Jurkat, Clone E6-1 (cell line): ENCODE results near the gene SEC16B.
A peak's percentile ranks its signal among the peaks of the same experiment; 100 is the strongest.

Source experiments
- DNase-seq: peaks from one replicate; pipeline ENCODE4 v3.0.0-alpha.2; 2011; ENCODE audit warnings: low read depth, low spot score
- H3K4me3 ChIP-seq: 2 replicates; pipeline ENCODE4 v1.5.1; 2011; ENCODE audit warnings: mild to moderate bottlenecking, low read length, control low read depth, moderate library complexity

The SEC16B gene

GRCh38 chr1:177948336-177948972 is 21.4 kb downstream of the SEC16B start:
- H3K4me3 ChIP-seq: no peak overlapping the region
- DNase-seq: peak; percentile 56

GRCh38 chr1:177947623-177948022 is 22.2 kb downstream of the SEC16B start:
- DNase-seq: no peak
- no peak overlapping the region for H3K4me3 ChIP-seq

DNA sequence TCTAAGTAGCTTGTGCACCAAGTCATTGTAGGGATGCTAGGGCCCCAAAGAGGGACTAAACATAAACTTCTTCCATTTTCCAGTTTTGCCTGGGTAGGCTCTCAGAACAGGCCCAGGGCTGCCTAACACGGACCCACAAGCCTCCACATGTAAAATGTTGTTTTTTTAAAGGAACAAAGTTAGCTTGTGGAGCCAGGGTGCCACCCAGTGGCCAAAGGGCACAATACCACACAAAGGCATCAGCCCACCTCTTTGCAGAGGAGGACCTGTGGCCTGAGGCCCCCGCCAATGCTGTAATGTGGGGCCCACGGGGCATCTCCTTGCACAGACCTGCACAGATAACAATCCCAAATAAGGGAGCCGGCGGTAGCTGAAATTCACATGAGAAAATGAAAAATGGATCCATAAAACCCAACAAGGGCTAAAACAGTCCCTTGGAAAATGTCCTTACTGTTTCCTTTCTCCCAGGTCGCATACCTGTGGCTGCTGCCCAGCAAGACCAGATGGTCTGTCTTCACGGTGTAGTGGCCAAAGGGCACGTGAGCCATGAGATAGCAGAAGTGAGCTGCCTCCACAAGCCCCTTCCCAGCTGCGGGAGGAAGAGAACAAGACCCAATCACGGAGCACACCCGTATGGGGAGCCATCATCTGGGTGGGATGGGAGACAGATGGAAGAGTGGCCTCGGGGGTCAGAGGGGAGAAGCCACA is 23.8 kb downstream of the SEC16B start:
- no peak overlapping the region for H3K4me3 ChIP-seq
- peak; percentile 46 for DNase-seq

DNA sequence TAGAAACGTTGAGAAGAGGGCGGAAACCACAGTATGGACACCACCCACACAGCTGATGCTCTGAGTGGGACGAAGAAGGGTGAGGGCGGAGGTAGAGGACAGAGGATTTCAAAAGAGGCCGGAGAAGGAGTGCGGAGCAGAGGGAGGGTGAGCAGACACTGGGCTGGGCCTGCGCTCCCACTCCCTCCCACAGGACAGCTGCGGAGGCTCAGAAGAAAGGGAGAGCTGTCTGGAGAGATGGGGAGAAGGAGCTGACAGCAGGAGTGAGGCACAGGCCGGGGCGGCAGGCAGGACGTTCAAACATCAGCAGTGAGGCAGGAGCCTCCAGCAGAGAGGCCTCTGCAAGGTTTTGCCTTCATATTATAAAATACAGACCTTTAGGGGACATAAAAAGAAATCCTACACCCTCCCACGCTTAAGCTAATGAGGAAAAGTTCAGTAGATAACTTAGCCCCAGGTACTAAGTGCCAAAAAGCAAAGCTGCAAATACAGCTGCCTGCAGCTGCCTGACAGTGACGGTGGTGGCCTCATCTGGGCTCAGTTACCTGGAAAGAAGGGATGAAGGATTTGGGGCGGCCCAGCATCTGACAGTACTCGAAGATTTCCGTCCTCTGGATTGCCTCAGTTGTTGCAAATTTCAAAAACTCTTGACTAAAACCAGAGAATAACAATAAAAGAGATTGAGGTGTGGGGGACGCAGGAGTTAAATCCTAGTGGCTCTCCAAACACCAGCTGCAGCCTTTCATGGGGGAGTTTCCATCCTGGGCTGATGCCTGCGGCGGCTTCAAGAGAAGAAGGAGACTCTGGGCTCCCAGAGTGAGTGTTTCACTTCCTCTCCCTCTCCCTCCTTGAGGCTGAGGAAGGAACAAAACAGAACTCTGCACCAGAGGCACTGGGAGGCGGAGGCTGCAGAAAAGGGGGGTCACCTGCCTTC is 25.6 kb downstream of the SEC16B start:
- no peak overlapping the region for H3K4me3 ChIP-seq
- DNase-seq: no peak

- no peak overlapping the region for H3K4me3 ChIP-seq
Observed at GRCh38 chr1:177941976-177942375, 27.9 kb downstream of the SEC16B start.

DNA sequence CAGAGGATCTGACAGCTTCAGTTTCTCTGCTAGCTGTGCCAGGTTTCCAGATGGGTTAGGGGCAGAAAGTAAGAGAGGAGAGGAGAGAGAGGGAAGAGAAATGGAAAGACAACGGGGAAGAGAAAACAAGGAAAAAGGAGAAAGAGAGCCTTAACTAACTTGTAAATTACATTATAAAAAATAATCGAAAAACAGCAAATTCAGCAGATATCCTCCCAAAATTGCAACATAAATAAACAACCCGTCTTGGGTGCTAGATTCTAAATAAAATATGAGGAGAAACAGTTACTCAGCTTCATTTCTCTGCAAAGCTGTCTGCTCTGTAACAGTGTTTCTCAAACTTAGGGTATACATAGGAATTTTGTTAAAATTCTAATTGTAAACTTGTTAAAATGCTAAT is 29.2 kb downstream of the SEC16B start:
- no peak overlapping the region for H3K4me3 ChIP-seq
- DNase-seq: no peak

More at GRCh38 chr1:177941976-177942375, 27.9 kb downstream of the SEC16B start:
- no peak for DNase-seq

DNA sequence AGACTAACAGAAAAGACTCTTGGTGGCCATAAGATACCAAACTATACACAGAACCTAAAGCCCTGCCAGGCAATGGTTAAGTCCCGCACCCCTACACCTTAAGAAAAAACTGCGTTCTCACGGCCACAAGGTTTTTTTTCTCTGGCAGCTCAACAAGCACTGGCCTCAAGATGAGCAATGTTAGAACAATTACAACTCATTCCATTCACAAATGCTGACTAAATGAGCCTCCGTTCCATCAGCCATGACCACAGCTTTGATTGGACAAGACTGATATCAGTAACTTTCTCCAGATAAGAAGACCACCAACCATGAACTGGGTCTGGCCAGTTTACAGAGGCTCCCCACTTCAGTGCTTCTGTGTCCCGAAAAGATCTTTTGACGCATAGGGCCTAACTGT is 31.9 kb downstream of the SEC16B start:
- DNase-seq: no peak
- no peak overlapping the region for H3K4me3 ChIP-seq

DNA sequence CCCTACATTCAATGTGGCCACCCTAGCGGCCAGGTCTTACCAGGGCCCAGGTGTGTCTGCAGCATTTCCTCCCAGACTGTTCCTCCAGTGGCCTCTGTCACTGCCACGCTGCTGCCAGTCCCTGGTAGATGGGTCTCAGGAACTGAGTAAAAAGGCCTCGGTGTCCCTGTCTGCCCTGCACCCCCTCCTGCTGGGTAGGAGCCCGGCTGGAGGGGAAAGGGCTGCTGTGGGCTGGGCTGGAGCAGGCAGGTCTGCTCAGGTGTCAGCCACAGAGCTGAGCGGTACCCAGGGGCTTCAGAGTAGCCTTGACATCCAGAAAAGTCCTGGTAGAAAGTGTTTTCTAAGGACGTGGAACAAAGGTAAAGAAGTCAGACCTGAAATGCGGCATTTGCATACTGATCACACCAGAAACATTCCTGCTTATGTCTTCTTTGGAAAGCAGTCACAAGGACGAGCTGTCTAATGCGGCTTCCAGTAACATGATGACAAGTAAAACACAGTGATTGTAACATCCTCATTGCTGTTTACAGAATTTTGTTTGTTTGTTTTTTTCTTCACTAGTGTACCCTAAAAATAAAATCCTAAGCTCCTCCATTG is 32.6 kb downstream of the SEC16B start:
- H3K4me3 ChIP-seq: no peak overlapping the region
- no peak for DNase-seq

- H3K4me3 ChIP-seq: no peak overlapping the region
- no peak for DNase-seq
Observed at GRCh38 chr1:177935638-177936415, 34.0 kb downstream of the SEC16B start.

DNA sequence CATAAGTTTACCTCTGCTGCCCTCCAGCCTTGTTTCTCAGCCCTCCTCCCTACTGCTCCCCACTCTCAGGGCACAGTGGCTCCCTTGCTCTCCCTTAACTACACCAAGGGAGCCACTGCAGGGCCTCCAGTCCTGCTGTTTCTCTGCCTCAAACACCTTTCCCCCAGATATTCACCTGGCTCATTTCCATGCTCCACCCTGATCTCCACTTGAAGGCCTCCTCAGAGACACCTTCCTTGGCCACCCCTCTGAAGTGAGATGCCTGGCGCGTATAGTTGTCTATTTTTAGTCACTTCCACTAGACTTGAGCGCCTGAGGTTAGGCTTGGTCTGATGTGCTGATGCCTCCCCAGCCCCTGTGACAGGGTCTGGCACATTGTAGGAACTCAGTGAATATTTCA is 34.9 kb downstream of the SEC16B start:
- no peak for DNase-seq
- H3K4me3 ChIP-seq: no peak overlapping the region

DNA sequence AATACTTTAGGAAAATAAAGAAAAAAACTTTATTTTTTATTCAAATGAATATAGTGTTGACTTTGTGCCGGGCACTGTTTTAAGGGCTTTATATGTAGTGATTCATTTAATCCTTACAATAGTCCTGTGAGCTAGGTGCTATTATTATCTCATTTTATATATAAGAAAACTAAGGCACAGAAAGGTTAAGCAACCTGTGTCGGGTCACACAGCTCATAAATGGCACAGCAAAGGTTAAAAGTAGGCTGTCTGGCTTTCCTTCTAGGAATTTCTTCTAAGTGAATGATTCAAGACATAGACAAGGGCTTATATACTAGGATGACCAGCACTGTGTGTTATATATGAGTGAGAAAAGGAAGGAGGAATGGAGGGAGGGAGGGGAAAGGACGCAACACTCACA is 35.4 kb downstream of the SEC16B start:
- no peak overlapping the region for H3K4me3 ChIP-seq
- DNase-seq: no peak

GRCh38 chr1:177933881-177934280 is 36.0 kb downstream of the SEC16B start:
- DNase-seq: peak; percentile 54
- H3K4me3 ChIP-seq: no peak overlapping the region

GRCh38 chr1:177932123-177932522 is 37.7 kb downstream of the SEC16B start:
- DNase-seq: no peak
- no peak overlapping the region for H3K4me3 ChIP-seq

DNA sequence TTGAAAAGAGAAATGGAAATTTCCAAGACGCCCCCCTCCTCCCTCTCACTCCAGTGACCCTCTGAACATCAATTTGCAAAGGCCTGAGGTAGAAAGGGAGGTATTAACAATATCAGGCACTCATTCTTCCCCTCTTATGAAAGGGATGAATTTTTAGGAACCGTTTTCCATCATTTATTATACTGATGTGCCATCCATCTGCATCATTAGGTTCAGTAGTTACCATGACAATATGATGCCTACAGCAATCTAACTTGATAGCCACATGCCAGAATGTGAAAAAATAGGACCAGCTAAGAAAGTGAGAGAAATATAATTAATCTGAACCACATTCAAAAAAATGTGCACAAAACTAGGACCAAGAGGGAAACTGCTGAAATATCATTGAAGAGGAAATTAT is 40.9 kb downstream of the SEC16B start:
- DNase-seq: no peak
- no peak overlapping the region for H3K4me3 ChIP-seq

DNA sequence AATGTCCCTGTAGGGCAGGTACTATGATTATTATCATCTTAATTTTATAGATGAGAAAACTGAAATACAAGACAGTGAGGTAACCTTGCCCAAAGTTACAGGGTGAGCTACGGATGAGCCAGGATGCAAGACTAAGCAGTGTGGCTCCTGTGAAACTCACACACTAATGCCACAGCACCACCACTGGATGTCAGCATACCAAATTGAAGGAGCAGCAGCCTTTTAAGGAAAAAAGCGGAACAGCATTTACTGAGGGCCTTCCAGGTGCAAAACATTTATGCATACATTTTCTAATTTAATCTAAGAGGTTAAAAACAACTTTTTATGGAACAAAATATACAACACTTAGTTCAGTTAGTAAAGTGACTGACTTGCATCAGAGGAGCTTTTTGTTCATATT is 41.7 kb downstream of the SEC16B start:
- DNase-seq: no peak
- H3K4me3 ChIP-seq: no peak overlapping the region

- H3K4me3 ChIP-seq: no peak overlapping the region
- DNase-seq: no peak
Observed at GRCh38 chr1:177927021-177927596, 42.7 kb downstream of the SEC16B start.

GRCh38 chr1:177926201-177926600 is 43.7 kb downstream of the SEC16B start:
- no peak for DNase-seq
- H3K4me3 ChIP-seq: no peak overlapping the region

- no peak for DNase-seq
- H3K4me3 ChIP-seq: no peak overlapping the region
Observed at GRCh38 chr1:177925006-177925405, 44.9 kb downstream of the SEC16B start.

GRCh38 chr1:177923441-177923840 is 46.4 kb downstream of the SEC16B start:
- no peak for DNase-seq
- no peak overlapping the region for H3K4me3 ChIP-seq
